OCI-LY7 (cell line): Measurements from ENCODE around the gene ANGPTL4. TPM values are rescaled to one million over a fixed set of nuclear protein-coding genes. Genes with fewer than 3 reads are reported as not detected.

Experiments used
- BruUV-seq: library from RNA; stranded (reverse); fragments of 400-500 nt; replicated peaks from 2 replicates; lab custom pipeline; 2021; lab: Mats Ljungman, UMichigan
- CTCF ChIA-PET: fragments of 300-600 bp; sonication (Branson Sonifier 250); formaldehyde crosslinking; loops from one replicate; lab custom pipeline; 2022; ENCODE audit warnings: antibody characterized with exemption; ENCODE audit not compliant: unreplicated experiment; lab: Charles Lee
- POLR2A ChIA-PET: fragments of 300-600 bp; sonication (Branson Sonifier 250); formaldehyde crosslinking; loops from one replicate; lab custom pipeline; 2022; ENCODE audit warnings: antibody characterized with exemption; lab: Charles Lee
- DNase-seq: peaks from one replicate; pipeline ENCODE4 v3.0.0-alpha.2; 2015; ENCODE audit warnings: low spot score
- H2AFZ ChIP-seq: fragments of 200-600 bp; sonication (generic), shearing (Covaris generic); 2 replicates; pipeline ENCODE4 v1.6.1; 2014; ENCODE audit warnings: mild to moderate bottlenecking, antibody characterized with exemption, low read length, moderate library complexity
- H3K27ac ChIP-seq: fragments of 200-600 bp; sonication (generic); 2 replicates; pipeline ENCODE4 v1.5.1; 2014; ENCODE audit warnings: mixed run types, low read depth, mild to moderate bottlenecking, moderate library complexity, low read length, inconsistent platforms; ENCODE audit not compliant: poor library complexity, severe bottlenecking
- H3K36me3 ChIP-seq: fragments of 200-600 bp; sonication (generic); 2 replicates; pipeline ENCODE4 v1.6.1; 2014; ENCODE audit warnings: mild to moderate bottlenecking, antibody characterized with exemption, low read length, moderate library complexity, mixed read lengths; ENCODE audit not compliant: insufficient read depth
- H3K4me1 ChIP-seq: fragments of 200-600 bp; sonication (generic); 2 replicates; pipeline ENCODE4 v1.5.1; 2014; ENCODE audit warnings: mild to moderate bottlenecking, low read length; ENCODE audit not compliant: insufficient read depth, poor library complexity, severe bottlenecking
- H3K4me2 ChIP-seq: fragments of 200-600 bp; sonication (generic); 2 replicates; pipeline ENCODE4 v1.6.1; 2014; ENCODE audit warnings: mild to moderate bottlenecking, low read length
- H3K4me3 ChIP-seq: fragments of 200-600 bp; sonication (generic); 2 replicates; pipeline ENCODE4 v1.5.1; 2014; ENCODE audit warnings: mild to moderate bottlenecking, low read depth, low read length; ENCODE audit not compliant: poor library complexity, severe bottlenecking
- H3K79me2 ChIP-seq: fragments of 200-600 bp; sonication (generic); 2 replicates; pipeline ENCODE4 v1.6.1; 2016; ENCODE audit warnings: low read depth, mild to moderate bottlenecking, low read length, moderate library complexity, mixed read lengths; ENCODE audit not compliant: insufficient read depth
- H3K9me2 ChIP-seq: fragments of 200-600 bp; sonication (generic); 2 replicates; pipeline ENCODE4 v1.6.1; 2016; ENCODE audit warnings: mild to moderate bottlenecking, low read length, mixed read lengths; ENCODE audit not compliant: insufficient read depth
- H3K9me3 ChIP-seq: fragments of 200-600 bp; sonication (generic); 2 replicates; pipeline ENCODE4 v1.6.1; 2014; ENCODE audit warnings: mild to moderate bottlenecking, mixed run types, low read length, mixed read lengths
- H4K20me1 ChIP-seq: fragments of 200-600 bp; sonication (generic); 2 replicates; pipeline ENCODE4 v1.6.1; 2014; ENCODE audit warnings: mild to moderate bottlenecking, antibody characterized with exemption, low read length, moderate library complexity, mixed read lengths; ENCODE audit not compliant: insufficient read depth
- CTCF ChIP-seq: fragments of 200-600 bp; sonication (generic); conservative IDR thresholded peaks from 2 replicates; pipeline ENCODE4 v1.5.1; 2014; ENCODE audit warnings: mild to moderate bottlenecking, antibody characterized with exemption, low read length, moderate library complexity, mixed read lengths
- EZH2phosphoT487 ChIP-seq: fragments of 200-600 bp; sonication (generic); IDR thresholded peaks from 2 replicates; pipeline ENCODE4 v1.6.1; 2018; ENCODE audit warnings: low read depth, borderline replicate concordance, mild to moderate bottlenecking, mixed run types, antibody characterized with exemption, low read length, moderate library complexity, mixed read lengths
- intact Hi-C: fragments of 100-400 bp; cut with micrococcal nuclease; formaldehyde crosslinking; loops from one replicate; pipeline ENCODE4 v1.10.0; 2022; ENCODE audit not compliant: unreplicated experiment
- total RNA-seq, 2 experiments: library from RNA; depleted of rRNA in 1 of 2; stranded (reverse); fragments of >200 nt in 1 of 2; shearing (Covaris generic) in 1 of 2; gene quantifications; 2 replicates each; pipeline ENCODE4 v1.2.3, GENCODE V29; 2014 to 2022

Gene ANGPTL4
- total RNA-seq, 2 experiments from 2014 or later = not detected

GRCh38 chr19:8388612-8388958, 24.6 kb downstream of the ANGPTL4 start:
- ChIA-PET CTCF (no interaction called here), POLR2A (interaction anchor here (0.6 kb wide), 1 partner anchor 67 kb away, joined by 4 read pairs; the partner anchor contains the start of gene RPS28)
- Histone ChIP-seq H3K36me3 (no peaks in the 10 kb centered on the region; the same call in 1 of the 2 replicates), H3K4me3 (peak overlapping the region; percentile 75), H3K79me2 (peaks cover 12% of the 10 kb centered on the region; the same call in 1 of the 2 replicates), H4K20me1 (0 out of 2 replicates have a peak, but pooled peaks cover 6% of the 10 kb centered on the region), H3K4me2 (peak overlapping the region; percentile 67), H2AFZ (no peak overlapping the region), H3K9me2 (no peaks in the 10 kb centered on the region), H3K9me3 (peaks cover 11% of the 10 kb centered on the region; the same call in 1 of the 2 replicates), H3K4me1 (peaks cover 14% of the 10 kb centered on the region), H3K27ac (no peak overlapping the region)
- intact Hi-C loops = no loop called here
- DNase-seq = no peak
- TF ChIP-seq CTCF = no peak
- BruUV-seq = no TSS peak

GRCh38 chr19:8389891-8390616, 26.1 kb downstream of the ANGPTL4 start, which contains the start of gene RAB11B:
RAB11B (plus strand) TSS chr19:8390360; CDS start chr19:8390417, 57 bp downstream.
- ChIA-PET CTCF (no interaction called here), POLR2A (interaction anchor here (0.6 to 1.6 kb wide), 4 partner anchors 11 to 92 kb away, joined by 4 to 6 read pairs (median 4); partner anchors contain the start of gene MARCHF2)
- DNase-seq = peak; percentile 100
- BruUV-seq = no TSS peak
- Histone ChIP-seq H3K36me3 (no peaks in the 10 kb centered on the region; the same call in 1 of the 2 replicates), H3K9me2 (no peaks in the 10 kb centered on the region), H3K79me2 (peaks cover 12% of the 10 kb centered on the region; the same call in 1 of the 2 replicates), H3K4me3 (peak within 1 kb of the TSS; percentile 93), H3K27ac (peak within 1 kb of the TSS; percentile 87), H4K20me1 (0 out of 2 replicates have a peak, but pooled peaks cover 6% of the 10 kb centered on the region), H3K9me3 (peaks cover 11% of the 10 kb centered on the region; the same call in 1 of the 2 replicates), H2AFZ (peak within 1 kb of the TSS; percentile 79), H3K4me1 (peaks cover 14% of the 10 kb centered on the region), H3K4me2 (peak within 1 kb of the TSS; percentile 84)
- TF ChIP-seq EZH2phosphoT487 = no peak
- no peak for TF ChIP-seq CTCF
- intact Hi-C loops = no loop called here
